CD4-positive, CD25-positive, alpha-beta regulatory T cell (primary cell): ENCODE results near the gene NPB. TPM values are rescaled to one million over a fixed set of nuclear protein-coding genes. Genes with fewer than 3 reads are reported as not detected.

Experiments used
- ATAC-seq, 2 donors: fragments of 150-1000 bp; cut with Tn5 transposase; one replicate each; pipeline ENCODE4 v1.10.0; 2021; ENCODE audit warnings: low read depth in 2 of 2, moderate number of reproducible peaks in 2 of 2, moderate library complexity in 1 of 2
- DNase-seq, 3 donors: peaks; one replicate each; pipeline versions ENCODE4 v3.0.0 to v3.0.0-alpha.2; 2012 to 2022; ENCODE audit warnings: mixed read lengths in 1 of 3
- H3K27ac ChIP-seq: one replicate; pipeline ENCODE4 v1.7.0; 2013; ENCODE audit warnings: mild to moderate bottlenecking, low read length; ENCODE audit not compliant: insufficient read depth, poor library complexity, severe bottlenecking
- H3K27me3 ChIP-seq: one replicate; pipeline ENCODE4 v1.7.0; 2013; ENCODE audit warnings: low read length; ENCODE audit not compliant: control insufficient read depth, insufficient read depth
- H3K36me3 ChIP-seq: one replicate; pipeline ENCODE4 v1.7.0; 2013; ENCODE audit warnings: mild to moderate bottlenecking, low read length, moderate library complexity; ENCODE audit not compliant: control insufficient read depth, insufficient read depth
- H3K4me1 ChIP-seq: 2 replicates; pipeline ENCODE4 v1.7.0; 2013; ENCODE audit warnings: mild to moderate bottlenecking, low read length; ENCODE audit not compliant: insufficient read depth, control insufficient read depth, poor library complexity, severe bottlenecking
- H3K4me3 ChIP-seq: one replicate; pipeline ENCODE4 v1.7.0; 2013; ENCODE audit warnings: low read depth, mild to moderate bottlenecking, low read length, moderate library complexity
- H3K9me3 ChIP-seq, 2 experiments: 1 replicate in 1 of 2; 2 replicates in 1 of 2; pipeline ENCODE4 v1.7.0; 2013; ENCODE audit warnings: low read length in 2 of 2, mild to moderate bottlenecking in 1 of 2, moderate library complexity in 1 of 2; ENCODE audit not compliant: control insufficient read depth in 2 of 2
- H3K27ac Mint-ChIP-seq, 3 donors: one replicate each; pipeline ENCODE4 v1.8.0; 2020 to 2022; ENCODE audit warnings: mild to moderate bottlenecking in 3 of 3, mixed read lengths in 3 of 3, moderate library complexity in 2 of 3
- H3K27me3 Mint-ChIP-seq: one replicate; pipeline ENCODE4 v1.8.0; 2022; ENCODE audit warnings: mild to moderate bottlenecking, mixed read lengths
- H3K36me3 Mint-ChIP-seq: one replicate; pipeline ENCODE4 v1.8.0; 2020; ENCODE audit warnings: mixed read lengths
- H3K4me1 Mint-ChIP-seq, 4 donors: one replicate each; pipeline ENCODE4 v1.8.0; 2020 to 2022; ENCODE audit warnings: mixed read lengths in 4 of 4, mild to moderate bottlenecking in 1 of 4
- H3K4me3 Mint-ChIP-seq, 4 donors: one replicate each; pipeline ENCODE4 v1.8.0; 2020 to 2022; ENCODE audit warnings: mild to moderate bottlenecking in 4 of 4, mixed read lengths in 4 of 4, moderate library complexity in 3 of 4
- H3K9me3 Mint-ChIP-seq, 7 donors: one replicate each; pipeline ENCODE4 v1.8.0; 2020 to 2022; ENCODE audit warnings: mixed read lengths in 7 of 7, mild to moderate bottlenecking in 3 of 7, moderate library complexity in 2 of 7
- polyA plus RNA-seq, 4 donors: library from polyadenylated mRNA; unstranded; fragments of 300-500 nt; fragmentation: Illumina TruSeq; gene quantifications; one replicate each; pipeline ENCODE4 v1.2.3, GENCODE V29; 2021
- total RNA-seq: library from RNA; stranded (reverse); gene quantifications from one replicate; pipeline ENCODE4 v1.2.3, GENCODE V29; 2022

Gene NPB
- total and polyA plus RNA-seq, 5 donors from 2014 or later = 0.10 TPM; not detected in 4

GRCh38 chr17:81863123-81863675, 38.8 kb upstream of the NPB start:
- H3K4me3 ChIP-seq = no peak overlapping the region
- no peak for ATAC-seq

GRCh38 chr17:81863833-81864768, 37.9 kb upstream of the NPB start:
- H3K9me3 Mint-ChIP-seq = no peaks in the 10 kb centered on the region
- H3K4me3 ChIP-seq = no peak overlapping the region
- no peaks in the 10 kb centered on the region for H3K27me3 ChIP-seq
- peaks cover 12% of the 10 kb centered on the region for H3K36me3 ChIP-seq
- peak overlapping the region in 1 of 3 donors; percentile 84 for H3K27ac Mint-ChIP-seq
- no peaks in the 10 kb centered on the region for H3K9me3 ChIP-seq
- H3K4me1 Mint-ChIP-seq = peaks cover 6 to 48% (median 12%) of the 10 kb centered on the region in 4 donors
- H3K36me3 Mint-ChIP-seq = peaks cover 5% of the 10 kb centered on the region
- H3K4me1 ChIP-seq = peaks cover 36% of the 10 kb centered on the region
- ATAC-seq = no peak
- H3K27ac ChIP-seq = no peak overlapping the region
- peaks cover 4% of the 10 kb centered on the region for H3K27me3 Mint-ChIP-seq
- H3K4me3 Mint-ChIP-seq = peak overlapping the region; percentile 23 to 85 (median 52)
- no peak for DNase-seq

More at GRCh38 chr17:81863123-81863675, 38.8 kb upstream of the NPB start:
- H3K27me3 Mint-ChIP-seq = peaks cover 4% of the 10 kb centered on the region
- H3K27ac Mint-ChIP-seq = peak overlapping the region in 2 of 3 donors; percentile 84 to 95
- H3K9me3 ChIP-seq = no peaks in the 10 kb centered on the region
- no peak for DNase-seq
- peaks cover 6 to 51% (median 12%) of the 10 kb centered on the region in 4 donors for H3K4me1 Mint-ChIP-seq
- H3K9me3 Mint-ChIP-seq = no peaks in the 10 kb centered on the region
- H3K4me3 Mint-ChIP-seq = peak overlapping the region; percentile 22 to 85 (median 80)
- no peaks in the 10 kb centered on the region for H3K27me3 ChIP-seq
- H3K36me3 Mint-ChIP-seq = peaks cover 5% of the 10 kb centered on the region
- peaks cover 42% of the 10 kb centered on the region for H3K4me1 ChIP-seq
- H3K27ac ChIP-seq = no peak overlapping the region
- peaks cover 5% of the 10 kb centered on the region for H3K36me3 ChIP-seq

GRCh38 chr17:81865358-81865732, 36.7 kb upstream of the NPB start:
- peak overlapping the region in 3 of 4 donors; percentile 41 to 83 (median 62) for H3K4me3 Mint-ChIP-seq
- Histone ChIP-seq H3K4me3 (no peak overlapping the region), H3K36me3 (peaks cover 16% of the 10 kb centered on the region), H3K27ac (no peak overlapping the region), H3K27me3 (no peaks in the 10 kb centered on the region), H3K4me1 (peaks cover 38% of the 10 kb centered on the region), H3K9me3 (no peaks in the 10 kb centered on the region)
- H3K27me3 Mint-ChIP-seq = peaks cover 4% of the 10 kb centered on the region
- ATAC-seq (no peak), DNase-seq (no peak)
- peaks cover 3% of the 10 kb centered on the region for H3K36me3 Mint-ChIP-seq
- H3K27ac Mint-ChIP-seq = peak overlapping the region in 2 of 3 donors; percentile 29 to 55
- peaks cover 6 to 51% (median 12%) of the 10 kb centered on the region in 4 donors for H3K4me1 Mint-ChIP-seq
- H3K9me3 Mint-ChIP-seq = no peaks in the 10 kb centered on the region

- Mint-ChIP-seq H3K27me3 (peaks cover 4% of the 10 kb centered on the region), H3K36me3 (peaks cover 3% of the 10 kb centered on the region), H3K9me3 (no peaks in the 10 kb centered on the region), H3K27ac (peak overlapping the region in 2 of 3 donors; percentile 29 to 55), H3K4me3 (peak overlapping the region in 2 of 4 donors; percentile 62 to 83), H3K4me1 (peaks cover 6 to 46% (median 12%) of the 10 kb centered on the region in 4 donors)
- Histone ChIP-seq H3K4me1 (peaks cover 41% of the 10 kb centered on the region), H3K27me3 (no peaks in the 10 kb centered on the region), H3K9me3 (no peaks in the 10 kb centered on the region), H3K4me3 (no peak overlapping the region), H3K27ac (no peak overlapping the region), H3K36me3 (peaks cover 16% of the 10 kb centered on the region)
- no peak for DNase-seq
- no peak for ATAC-seq
Observed at GRCh38 chr17:81865733-81866439, 36.2 kb upstream of the NPB start.

- Mint-ChIP-seq H3K9me3 (no peaks in the 10 kb centered on the region), H3K27ac (peak overlapping the region in 1 of 3 donors; percentile 48), H3K4me1 (peaks cover 6 to 42% (median 11%) of the 10 kb centered on the region in 4 donors), H3K36me3 (peaks cover 3% of the 10 kb centered on the region), H3K4me3 (peak overlapping the region in 1 of 4 donors; percentile 83), H3K27me3 (peaks cover under 1% of the 10 kb centered on the region)
- no peak overlapping the region for H3K27ac ChIP-seq
- H3K9me3 ChIP-seq = no peaks in the 10 kb centered on the region
- H3K4me3 ChIP-seq = no peak overlapping the region
- H3K36me3 ChIP-seq = peaks cover 16% of the 10 kb centered on the region
- peaks cover 40% of the 10 kb centered on the region for H3K4me1 ChIP-seq
- H3K27me3 ChIP-seq = no peaks in the 10 kb centered on the region
- ATAC-seq (no peak), DNase-seq (peak in 2 of 3 donors; percentile 17 to 24)
Observed at GRCh38 chr17:81866440-81867169, 35.4 kb upstream of the NPB start.

GRCh38 chr17:81867170-81867990, 34.7 kb upstream of the NPB start:
- no peak overlapping the region for H3K4me3 ChIP-seq
- Mint-ChIP-seq H3K9me3 (no peaks in the 10 kb centered on the region), H3K4me3 (peak overlapping the region in 3 of 4 donors; percentile 21 to 83 (median 46)), H3K4me1 (peaks cover 6 to 45% (median 8%) of the 10 kb centered on the region in 4 donors), H3K27me3 (no peaks in the 10 kb centered on the region), H3K36me3 (peaks cover 3% of the 10 kb centered on the region), H3K27ac (peak overlapping the region in 1 of 3 donors; percentile 48)
- H3K27me3 ChIP-seq = no peaks in the 10 kb centered on the region
- DNase-seq (peak in 1 of 3 donors; percentile 38), ATAC-seq (no peak)
- no peaks in the 10 kb centered on the region for H3K9me3 ChIP-seq
- H3K36me3 ChIP-seq = peaks cover 16% of the 10 kb centered on the region
- peaks cover 41% of the 10 kb centered on the region for H3K4me1 ChIP-seq
- peak overlapping the region; percentile 17 for H3K27ac ChIP-seq
